HepG2 (cell line): ENCODE data around the gene TUBB. TPM values are rescaled to one million over a fixed set of nuclear protein-coding genes. Genes with fewer than 3 reads are reported as not detected.

Experiments used
- AHR ChIP-seq: IDR thresholded peaks from 2 replicates; pipeline ENCODE4 v1.6.1; 2018; ENCODE audit warnings: missing genetic modification reagents, missing compliant biosample characterization
- AKNA ChIP-seq: sonication (generic); formaldehyde crosslinking; IDR thresholded peaks from 2 replicates; pipeline ENCODE4 v1.4.0; 2020; ENCODE audit warnings: missing genetic modification reagents, borderline replicate concordance
- FOXC1 ChIP-seq: sonication (generic); formaldehyde crosslinking; IDR thresholded peaks from 2 replicates; pipeline ENCODE4 v1.8.0; 2022; ENCODE audit warnings: mild to moderate bottlenecking, missing genetic modification reagents, borderline replicate concordance
- MEF2D ChIP-seq: sonication (generic); formaldehyde crosslinking; IDR thresholded peaks from 2 replicates; pipeline ENCODE4 v1.5.1; 2020; ENCODE audit warnings: mild to moderate bottlenecking, missing genetic modification reagents
- PTBP1 ChIP-seq: fragments of 200-400 bp; formaldehyde crosslinking; IDR thresholded peaks from 2 replicates; pipeline ENCODE4 v1.6.1; 2018; ENCODE audit warnings: low read length, low read depth; ENCODE audit not compliant: poor library complexity, severe bottlenecking
- RCOR2 ChIP-seq: IDR thresholded peaks from 2 replicates; pipeline ENCODE4 v1.6.1; 2016; ENCODE audit warnings: missing biosample characterization, missing genetic modification reagents
- RFX5 ChIP-seq: IDR thresholded peaks from 2 replicates; pipeline ENCODE4 v1.6.1; 2011; ENCODE audit warnings: low read depth, low read length, improper control_type of control experiment
- SMYD3 ChIP-seq: sonication (generic); formaldehyde crosslinking; IDR thresholded peaks from 2 replicates; pipeline ENCODE4 v1.8.1; 2023; ENCODE audit warnings: mild to moderate bottlenecking, missing genetic modification reagents
- SOX6 ChIP-seq, 2 experiments: fragments of 450-650 bp in 1 of 2; sonication (generic) in 1 of 2; formaldehyde crosslinking in 1 of 2; IDR thresholded peaks; 2 replicates each; pipeline versions ENCODE4 v1.4.0 to v1.6.1; 2017 to 2020; ENCODE audit warnings: antibody characterized with exemption in 1 of 2, mild to moderate bottlenecking in 1 of 2, missing genetic modification reagents in 1 of 2
- TFE3 ChIP-seq: IDR thresholded peaks from 2 replicates; pipeline ENCODE4 v1.6.1; 2016
- ZBTB10 ChIP-seq: sonication (generic); formaldehyde crosslinking; IDR thresholded peaks from 2 replicates; pipeline ENCODE4 v1.4.0; 2020; ENCODE audit warnings: missing genetic modification reagents, borderline replicate concordance
- ZEB1 ChIP-seq: IDR thresholded peaks from 2 replicates; pipeline ENCODE4 v1.6.1; 2012; ENCODE audit warnings: mild to moderate bottlenecking, low read depth, inconsistent platforms; ENCODE audit not compliant: insufficient replicate concordance
- ZNF251 ChIP-seq: sonication (generic); formaldehyde crosslinking; IDR thresholded peaks from 2 replicates; pipeline ENCODE4 v1.9.0; 2021; ENCODE audit warnings: mild to moderate bottlenecking, missing genetic modification reagents
- ZNF468 ChIP-seq: sonication (generic); formaldehyde crosslinking; IDR thresholded peaks from 2 replicates; pipeline ENCODE4 v1.8.0; 2022; ENCODE audit warnings: mild to moderate bottlenecking, moderate library complexity, missing genetic modification reagents
- ZNF567 ChIP-seq: sonication (generic); formaldehyde crosslinking; IDR thresholded peaks from 2 replicates; pipeline ENCODE4 v1.8.1; 2023; ENCODE audit warnings: mild to moderate bottlenecking, missing genetic modification reagents, borderline replicate concordance
- ZNF674 ChIP-seq: sonication (generic); formaldehyde crosslinking; IDR thresholded peaks from 2 replicates; pipeline ENCODE4 v1.5.0; 2020; ENCODE audit warnings: low read depth, mild to moderate bottlenecking, missing genetic modification reagents
- ZNF747 ChIP-seq: sonication (generic); formaldehyde crosslinking; IDR thresholded peaks from 2 replicates; pipeline ENCODE4 v1.8.1; 2023; ENCODE audit warnings: missing genetic modification reagents, mild to moderate bottlenecking, borderline replicate concordance
- ZNF773 ChIP-seq: sonication (generic); formaldehyde crosslinking; IDR thresholded peaks from 2 replicates; pipeline ENCODE4 v1.4.0; 2020; ENCODE audit warnings: missing genetic modification reagents, borderline replicate concordance
- polyA plus RNA-seq, 8 experiments: library from polyadenylated mRNA; depleted of rRNA in 3 of 8; stranded (reverse) in 7 of 8; unstranded in 1 of 8; fragments of >200 nt; fragmentation: Illumina TruSeq in 4 of 8; extraction: Trizol in 4 of 8; gene quantifications; 2 replicates each; pipeline versions ENCODE4 v1.2.1 to v1.2.3, GENCODE V29; 2011 to 2016; ENCODE audit warnings: low read depth in 4 of 8, missing spikeins in 1 of 8, mixed read lengths in 1 of 8; ENCODE audit not compliant: insufficient read depth in 1 of 8
- total RNA-seq, 5 experiments: library from RNA; depleted of rRNA; stranded (reverse); fragments of >200 nt; fragmentation: Illumina TruSeq; extraction: Trizol; gene quantifications; 2 replicates each; pipeline ENCODE4 v1.2.3, GENCODE V29; 2016; ENCODE audit warnings: low read depth in 1 of 5
- TF ChIP-seq, protein P1 (sequence below): sonication (generic); formaldehyde crosslinking; IDR thresholded peaks from 2 replicates; pipeline ENCODE4 v1.5.0; 2020; ENCODE audit warnings: missing genetic modification reagents

The TUBB gene
- total and polyA plus RNA-seq, 2 of the 13 experiments (the other 11 are each of a cell fraction or from before 2014, with no cell fraction given) = 911 to 1,163 TPM

DNA sequence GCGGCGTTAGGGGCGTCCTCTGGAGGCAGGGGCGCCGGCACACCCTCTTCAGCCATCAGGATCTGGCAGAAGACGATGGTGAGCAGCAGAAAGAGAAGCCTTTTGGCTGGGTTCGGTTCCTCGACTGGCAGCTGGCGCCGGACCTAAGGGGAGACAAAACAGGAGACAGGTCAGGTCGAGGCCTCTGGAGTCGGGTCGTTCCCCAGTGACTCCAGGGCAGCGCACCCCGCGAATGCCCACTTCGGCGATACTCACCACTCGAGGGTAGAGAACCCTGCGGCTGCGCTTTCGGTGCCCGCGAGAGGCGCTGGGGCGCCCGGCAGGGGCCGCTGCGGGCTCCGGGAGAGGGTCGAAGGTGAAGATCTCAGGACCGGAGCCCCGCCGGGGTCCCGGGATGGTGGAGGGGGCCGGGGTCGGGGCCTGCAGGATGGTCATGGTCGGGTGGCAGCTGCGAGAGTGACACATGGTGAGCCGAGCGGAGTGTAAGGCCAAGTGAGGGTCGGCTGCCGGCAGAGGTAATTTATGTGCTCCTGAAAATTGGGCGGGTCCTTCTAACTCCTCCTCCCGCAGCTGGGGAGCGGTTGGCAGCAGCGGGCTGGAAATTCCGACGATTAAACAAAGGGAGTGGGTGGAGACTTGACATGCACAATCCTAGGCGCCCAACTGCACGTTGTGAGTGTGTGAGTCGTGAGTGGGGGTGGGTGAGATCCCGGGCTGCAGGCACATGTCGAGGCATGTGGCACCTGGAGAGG lies 24.1 kb downstream of the TUBB start, which contains the start of gene IER3 (continued):
- TF ChIP-seq RCOR2 (no peak), SOX6 (IDR thresholded peaks at IDR 0.05) (no peak), SOX6 (CRISPR knock-in tag; IDR thresholded peaks at IDR 0.05) (peak; percentile 89), ZNF747 (CRISPR knock-in tag) (peak; percentile 78), ZNF773 (CRISPR knock-in tag) (no peak; the same call in 1 of the 2 replicates), ZNF251 (no peak), ZNF468 (CRISPR knock-in tag) (no peak; the same call in 1 of the 2 replicates), ZBTB10 (CRISPR knock-in tag) (no peak; the same call in 1 of the 2 replicates), TFE3 (CRISPR knock-in tag) (no peak), RFX5 (no peak; the same call in 1 of the 2 replicates), AHR (CRISPR knock-in tag) (peak; percentile 85; the same call in 1 of the 2 replicates), FOXC1 (peak; percentile 82; the same call in 1 of the 2 replicates), ZNF674 (CRISPR knock-in tag) (no peak), MEF2D (CRISPR knock-in tag) (peak; percentile 87), ZNF567 (peak; percentile 93), PTBP1 (no peak), AKNA (peak; percentile 86), ZEB1 (peak; percentile 53), SMYD3 (CRISPR knock-in tag) (no peak)
- TF ChIP-seq, protein P1, sequence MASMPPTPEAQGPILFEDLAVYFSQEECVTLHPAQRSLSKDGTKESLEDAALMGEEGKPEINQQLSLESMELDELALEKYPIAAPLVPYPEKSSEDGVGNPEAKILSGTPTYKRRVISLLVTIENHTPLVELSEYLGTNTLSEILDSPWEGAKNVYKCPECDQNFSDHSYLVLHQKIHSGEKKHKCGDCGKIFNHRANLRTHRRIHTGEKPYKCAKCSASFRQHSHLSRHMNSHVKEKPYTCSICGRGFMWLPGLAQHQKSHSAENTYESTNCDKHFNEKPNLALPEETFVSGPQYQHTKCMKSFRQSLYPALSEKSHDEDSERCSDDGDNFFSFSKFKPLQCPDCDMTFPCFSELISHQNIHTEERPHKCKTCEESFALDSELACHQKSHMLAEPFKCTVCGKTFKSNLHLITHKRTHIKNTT (CRISPR knock-in tag) = no peak
